Islet precursor cell (in vitro differentiated cells): ENCODE results near the gene SNX4.
"Not testable (repeated sequence)": the region's sequence is repeated elsewhere in the genome, so short reads cannot be mapped to it uniquely, and the experiment has no call there.

Source experiments
- DNase-seq: peaks from one replicate; pipeline ENCODE4 v3.0.0-alpha.2; 2018

The SNX4 gene

DNA sequence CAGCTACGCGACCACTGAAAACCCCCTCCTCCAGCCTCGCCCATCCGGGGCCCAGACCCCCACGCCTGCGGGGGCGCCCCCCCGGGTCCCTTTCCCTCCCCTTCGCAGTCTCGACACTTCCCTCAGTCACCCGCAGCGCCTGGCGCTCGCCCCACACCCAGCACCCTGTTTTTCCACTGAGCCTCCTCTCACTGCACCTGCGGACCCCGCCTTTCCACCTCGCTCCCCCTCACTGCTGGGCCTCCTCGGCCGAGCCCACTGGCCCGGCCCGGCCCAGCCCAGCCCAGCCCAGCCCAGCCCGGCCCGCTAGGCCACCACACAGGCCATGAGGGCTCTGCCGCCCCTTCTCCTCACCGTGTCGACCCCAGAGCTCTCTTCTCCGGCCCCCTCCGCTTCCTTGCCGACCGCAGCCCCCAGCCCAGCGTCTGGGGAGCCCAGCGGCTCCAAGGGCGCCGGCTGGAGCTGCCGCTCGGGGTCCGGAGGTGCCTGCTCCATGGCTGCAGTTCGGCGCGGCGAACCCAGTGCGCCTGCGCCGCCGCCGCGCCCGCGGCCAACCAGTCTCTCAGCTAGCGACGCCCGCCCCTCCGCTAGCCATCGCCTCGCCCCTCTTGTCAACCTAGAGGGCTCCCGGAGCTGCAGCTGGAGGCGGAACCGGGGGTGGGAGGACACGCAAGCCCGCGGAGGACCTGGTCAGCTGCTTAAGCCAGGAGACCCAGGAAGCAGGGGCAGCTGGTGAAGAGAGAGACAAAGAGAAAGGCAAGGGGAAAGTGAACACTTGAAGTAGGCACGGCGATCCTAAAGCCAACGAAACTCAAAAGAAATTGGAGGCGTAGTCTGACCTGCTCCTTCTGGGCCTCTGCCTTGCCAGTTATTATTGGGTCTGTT is at the start of gene SNX4:
Gene SNX4 (minus strand): TSS at position 525 of the 885 bp plus-strand sequence. CDS start 30 bp downstream, at position 495.
- DNase-seq: peak; percentile 99

DNA sequence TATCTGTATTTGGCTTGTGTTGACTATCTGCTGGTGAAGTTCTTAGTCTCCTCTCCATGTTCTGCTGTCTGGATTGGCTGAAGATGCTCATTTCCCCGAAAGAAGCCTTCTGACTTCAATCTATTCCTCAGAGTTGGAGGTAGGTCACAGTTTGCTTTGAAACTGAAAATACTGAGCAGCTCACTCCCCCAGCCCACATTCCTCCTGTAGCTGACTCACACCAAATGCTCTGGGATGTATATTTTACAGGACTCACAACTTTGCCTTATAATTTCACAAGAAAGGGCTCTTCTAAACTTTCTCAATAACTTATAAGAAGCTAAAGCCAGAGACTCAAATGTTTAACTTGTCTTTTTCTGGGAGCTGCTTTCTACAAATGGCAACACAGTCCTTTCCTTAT is 36.3 kb upstream of the SNX4 start:
- peak; percentile 58 for DNase-seq

DNA sequence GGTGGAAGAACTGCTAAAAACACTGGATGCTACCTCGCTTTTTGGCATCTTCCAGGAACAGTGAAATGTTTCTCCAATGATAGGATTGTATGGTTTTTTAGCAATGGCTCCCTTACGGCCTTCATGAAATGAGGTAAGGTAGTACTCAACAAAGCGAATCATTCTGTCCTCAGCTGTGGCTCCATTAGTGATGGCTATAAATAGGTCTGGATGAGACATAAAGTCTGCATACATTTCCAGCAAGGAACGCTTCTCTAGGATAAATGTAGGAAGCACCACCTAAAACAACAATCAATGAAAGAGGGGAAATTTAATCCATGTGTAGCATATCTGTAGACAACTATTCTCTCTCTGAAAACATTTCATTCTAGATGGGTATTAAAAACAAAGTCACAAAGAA is 32.4 kb upstream of the SNX4 start:
- no peak for DNase-seq

DNA sequence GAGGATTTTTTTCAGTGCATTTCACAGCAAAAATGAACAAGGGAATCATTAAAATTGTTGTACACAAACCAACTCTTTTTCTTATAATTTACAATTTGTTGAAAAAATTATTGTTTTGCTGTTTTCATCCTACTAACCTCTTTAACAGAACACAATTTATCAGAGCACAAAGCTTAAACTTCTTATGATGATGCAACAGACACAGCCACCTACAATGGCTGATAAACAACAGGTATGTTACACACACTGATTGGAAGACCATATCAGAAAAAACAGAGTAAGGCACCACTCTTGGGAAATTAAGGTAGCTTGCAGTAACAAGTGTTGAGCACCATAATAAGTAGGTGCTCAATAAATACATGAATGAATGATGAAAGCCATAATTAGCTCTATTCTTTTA is 8.9 kb upstream of the SNX4 start:
- DNase-seq: no peak

- no peak for DNase-seq
Measured at GRCh38 chr3:125525153-125525552, 5.2 kb upstream of the SNX4 start.

DNA sequence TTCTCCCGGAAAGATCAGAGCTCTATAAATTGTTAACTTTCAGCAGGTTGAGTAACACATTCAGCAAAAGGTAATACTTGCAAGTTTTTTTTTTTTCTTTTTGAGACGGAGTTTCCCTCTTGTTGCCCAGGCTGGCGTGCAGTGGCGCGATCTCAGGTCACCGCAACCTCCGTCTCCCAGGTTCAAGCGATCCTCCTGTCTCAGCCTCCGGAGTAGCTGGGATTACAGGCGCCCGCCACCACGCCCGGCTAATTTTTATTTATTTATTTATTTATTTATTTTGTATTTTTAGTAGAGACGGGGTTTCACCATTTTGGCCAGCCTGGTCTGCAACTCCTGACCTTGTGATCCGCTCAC is 539 bp upstream of the SNX4 start:
- not testable (repeated sequence) for DNase-seq

GRCh38 chr3:125515421-125515820 is 4.6 kb downstream of the SNX4 start:
- no peak for DNase-seq

DNA sequence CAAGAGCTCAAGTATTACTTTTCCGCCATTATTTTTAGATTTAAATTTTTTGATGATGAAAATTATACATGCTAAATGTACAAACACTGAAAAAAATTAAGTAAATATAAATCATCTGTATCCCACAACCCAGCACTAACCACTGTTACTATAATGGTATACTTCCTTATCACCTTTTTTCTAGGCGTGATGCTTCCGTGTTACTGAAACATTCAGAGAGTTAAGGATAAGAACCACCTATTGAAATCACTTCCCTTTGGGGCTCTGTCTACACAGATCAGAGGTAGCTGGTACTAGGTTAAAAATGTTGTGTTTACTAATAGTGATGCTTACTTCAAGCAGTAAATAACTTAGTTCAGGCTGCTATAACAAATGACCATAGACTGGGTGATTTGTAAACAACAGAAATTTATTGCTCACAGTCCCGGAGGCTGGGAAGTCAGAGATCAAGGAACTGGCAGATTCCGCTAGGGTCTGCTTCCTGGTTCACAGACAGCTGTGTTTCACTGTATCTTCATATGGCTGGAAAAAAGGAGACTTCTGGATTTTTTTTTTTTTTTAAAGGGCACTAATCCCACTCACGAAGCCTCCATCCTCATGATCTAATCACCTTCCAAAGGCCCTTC is 6.4 kb downstream of the SNX4 start:
- no peak for DNase-seq

GRCh38 chr3:125512135-125512920 is 7.7 kb downstream of the SNX4 start:
- no peak for DNase-seq

DNA sequence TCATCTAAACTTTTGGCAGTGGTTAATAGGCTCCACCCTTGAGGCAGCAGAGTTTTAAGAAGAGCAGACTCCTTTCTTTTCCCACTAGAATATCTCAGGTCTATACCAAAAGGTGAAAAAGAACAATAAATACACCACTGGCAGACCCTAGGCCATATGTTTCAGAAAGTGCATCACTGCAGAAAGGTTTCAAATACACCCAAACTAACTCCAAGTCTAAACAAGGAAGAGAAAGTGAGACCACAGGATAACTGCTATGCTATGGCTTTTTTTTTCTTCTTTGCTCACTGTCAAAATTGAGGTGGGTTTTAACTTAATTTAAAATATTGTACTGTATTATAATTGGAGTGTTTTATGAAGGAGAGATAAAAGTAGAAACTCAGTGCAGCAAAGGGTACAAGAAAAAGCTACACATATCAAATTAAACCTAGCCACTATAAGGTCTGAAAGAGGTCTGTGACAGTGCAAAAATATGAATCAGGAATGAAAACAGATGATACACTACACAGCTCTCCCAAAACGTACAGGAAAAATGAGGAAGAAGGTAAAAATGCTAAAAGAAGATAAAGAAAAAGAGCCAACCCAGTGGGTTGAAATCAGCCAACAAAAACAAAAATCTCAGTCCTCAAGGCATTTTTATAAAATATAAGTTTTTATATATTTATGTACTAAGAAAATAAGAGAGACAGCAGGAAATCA is 8.4 kb downstream of the SNX4 start:
- DNase-seq: no peak

DNA sequence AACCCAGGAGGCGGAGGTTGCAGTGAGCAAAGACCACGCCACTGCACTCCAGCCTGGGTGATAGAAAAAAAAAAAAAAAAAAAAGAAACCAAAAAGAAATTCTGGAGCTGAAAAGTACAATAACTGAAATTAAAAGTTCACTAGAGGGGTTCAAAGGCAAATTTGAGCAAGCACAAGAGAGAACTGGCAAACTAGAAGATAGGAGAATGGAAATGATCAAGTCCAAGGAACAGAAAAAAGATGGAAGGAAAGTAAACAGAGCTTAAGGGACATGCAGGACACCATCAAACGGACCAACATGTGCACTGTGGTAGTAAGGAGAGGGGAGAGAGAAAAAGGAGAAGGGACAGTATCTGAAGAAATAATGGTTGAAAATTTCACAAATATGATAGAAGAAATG is 12.9 kb downstream of the SNX4 start:
- DNase-seq: no peak

- DNase-seq: no peak
Measured at GRCh38 chr3:125498630-125499029, 21.4 kb downstream of the SNX4 start.

GRCh38 chr3:125496701-125497100 is 23.3 kb downstream of the SNX4 start:
- no peak for DNase-seq

DNA sequence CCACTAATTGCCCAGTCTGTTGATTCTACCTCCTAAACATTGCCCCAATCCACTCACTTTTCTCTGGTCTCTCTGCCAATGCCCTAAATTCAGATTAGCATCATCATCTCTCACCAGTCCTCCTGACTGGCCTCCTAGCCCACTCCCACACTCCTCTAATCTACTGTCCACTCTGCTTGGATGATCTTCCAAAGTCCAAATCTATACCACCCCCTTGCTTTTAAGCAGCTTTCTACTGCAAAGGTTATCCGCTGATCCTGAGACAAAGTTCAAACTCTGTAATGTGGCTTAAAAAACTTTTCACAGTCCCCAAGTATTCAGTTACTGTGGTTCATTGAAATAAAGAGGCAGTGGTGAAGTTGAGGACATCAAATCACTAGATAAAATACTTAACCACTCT is 37.6 kb downstream of the SNX4 start:
- DNase-seq: no peak

DNA sequence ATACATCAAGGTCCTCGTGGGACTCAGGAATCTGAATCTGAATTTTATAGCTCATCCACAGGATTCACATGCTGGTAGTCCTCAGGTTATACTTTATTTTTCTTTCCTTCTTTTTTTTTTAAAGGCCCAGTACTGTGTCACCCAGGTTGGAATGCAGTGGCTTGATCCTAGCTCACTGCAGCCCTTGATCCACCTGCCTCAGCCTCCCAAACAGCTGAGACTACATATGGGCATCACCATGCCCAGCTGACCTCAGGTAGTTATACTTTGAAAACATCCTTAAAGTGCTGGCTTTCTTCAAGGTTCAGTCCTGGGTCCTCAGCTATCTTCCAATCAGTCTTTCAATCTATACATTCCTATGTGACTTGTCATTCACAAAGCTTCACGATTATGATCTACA is 38.2 kb downstream of the SNX4 start:
- no peak for DNase-seq

- not testable (repeated sequence) for DNase-seq
Measured at GRCh38 chr3:125481375-125481759, 38.6 kb downstream of the SNX4 start.

DNA sequence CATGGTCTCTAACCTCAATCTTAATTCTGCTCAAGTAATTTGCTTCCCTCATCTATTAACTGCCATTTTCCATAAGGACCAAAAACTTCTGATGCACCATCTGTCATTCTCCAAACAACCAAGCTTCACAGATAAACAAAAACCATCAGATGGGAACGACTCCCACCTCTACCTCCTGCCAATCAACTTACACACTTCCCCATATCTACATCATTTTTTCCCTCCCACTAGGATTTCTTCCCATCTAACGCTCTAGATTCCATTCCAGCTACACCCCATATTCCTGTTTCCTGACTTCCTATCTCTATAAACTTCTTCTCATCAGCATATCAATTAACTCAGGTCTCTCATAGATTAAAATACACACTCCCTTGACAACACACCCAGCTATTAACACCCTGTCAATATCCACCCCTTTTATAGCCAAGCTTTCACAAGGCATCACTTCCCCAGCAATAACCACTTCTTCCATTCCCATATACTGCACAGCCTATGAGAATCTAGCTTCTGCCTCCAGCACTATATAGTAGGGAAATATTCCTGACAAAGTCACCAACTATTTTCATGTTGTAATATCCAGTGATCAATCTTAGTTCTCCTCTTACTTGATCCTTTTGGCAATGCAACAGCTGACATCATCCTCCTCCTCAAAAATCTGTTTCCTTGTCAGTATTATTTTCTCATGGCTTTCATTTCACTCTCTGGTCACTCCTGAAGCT is 39.2 kb downstream of the SNX4 start:
- DNase-seq: no peak

GRCh38 chr3:125479091-125479490 is 40.9 kb downstream of the SNX4 start:
- no peak for DNase-seq

DNA sequence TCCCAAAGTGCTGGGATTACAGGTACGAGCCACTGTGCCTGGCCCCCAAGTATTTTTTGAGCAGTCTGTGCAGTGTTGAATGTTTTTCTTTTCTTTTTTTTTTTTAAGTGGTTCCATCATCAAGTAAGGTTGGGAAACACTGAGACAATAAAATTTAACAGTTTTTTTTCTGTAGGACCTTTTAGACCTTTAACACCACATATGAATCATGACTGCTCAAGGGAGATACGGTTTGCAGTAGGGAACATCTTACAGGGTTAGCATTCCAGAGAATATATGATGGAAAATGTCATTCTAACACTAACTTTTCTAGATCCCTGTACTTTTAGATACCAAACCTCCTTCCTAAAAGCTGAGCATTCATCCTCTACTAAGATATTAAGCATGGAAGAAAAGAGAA is 41.7 kb downstream of the SNX4 start:
- no peak for DNase-seq

- DNase-seq: no peak
Measured at GRCh38 chr3:125477701-125478100, 42.3 kb downstream of the SNX4 start.

DNA sequence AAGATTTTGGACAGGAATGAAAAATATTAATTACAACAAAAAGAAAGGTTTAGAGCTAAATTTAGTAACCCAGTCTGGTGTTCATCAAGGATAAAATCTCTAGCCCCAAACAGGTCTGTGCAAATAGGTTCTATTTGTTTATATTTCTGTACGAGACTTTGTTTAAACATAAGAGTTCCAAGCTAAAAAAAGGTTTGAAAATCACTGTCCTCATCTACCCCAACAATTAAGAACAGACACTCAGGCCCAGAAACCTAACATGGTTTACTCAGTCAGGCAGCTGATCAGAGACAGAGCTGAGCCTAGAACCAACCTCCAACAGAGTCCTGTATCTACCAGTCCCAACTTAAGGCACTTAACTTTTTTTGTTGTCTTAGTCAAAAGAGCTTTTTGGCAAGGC is 49.3 kb downstream of the SNX4 start:
- DNase-seq: no peak

GRCh38 chr3:125462722-125463299 is 57.2 kb downstream of the SNX4 start:
- DNase-seq: no peak
